ENCODE data around the gene TSKS. TPM values are rescaled to one million over a fixed set of nuclear protein-coding genes. Genes with fewer than 3 reads are reported as not detected.
A peak's percentile ranks its signal among the peaks of the same experiment; 100 is the strongest.

The TSKS gene
- total and polyA plus RNA-seq, 10 of the 15 experiments (the other 5 are each of a cell fraction or from before 2014, with no cell fraction given): not detected

- RAD21 ChIA-PET (ENCODE audit: unreplicated experiment): interaction anchor here (1.3 to 1.4 kb wide), 3 partner anchors 39 to 91 kb away, joined by 3 to 4 read pairs (median 3); no protein-coding TSS in a partner anchor
- TF ChIP-seq REST (IDR thresholded peaks at IDR 0.05; ENCODE audit: low read depth, low read length) (no peak), BHLHE40 (IDR thresholded peaks at IDR 0.05; ENCODE audit: borderline replicate concordance in 1 of 2, low read depth in 2 of 2, low read length in 1 of 2) (peak in 1 of 2 experiments; percentile 49; a peak in 1 of 4 replicates), PKNOX1 (IDR thresholded peaks at IDR 0.05) (no peak), LARP7 (IDR thresholded peaks at IDR 0.05) (peak; percentile 76; the same call in 1 of the 2 replicates), SIN3A (IDR thresholded peaks at IDR 0.05; ENCODE audit: low read depth, low read length) (no peak), SKIL (IDR thresholded peaks at IDR 0.05; ENCODE audit: low read depth, poor library complexity, severe bottlenecking) (no peak), SP1 (IDR thresholded peaks at IDR 0.05; ENCODE audit: low read depth, low read length) (no peak), DPF2 (IDR thresholded peaks at IDR 0.05) (peak; percentile 79), RUNX3 (IDR thresholded peaks at IDR 0.05; ENCODE audit: low read length) (no peak), RELB (IDR thresholded peaks at IDR 0.05; ENCODE audit: low read depth) (no peak), SREBF2 (IDR thresholded peaks at IDR 0.05; ENCODE audit: low read length) (no peak), SMARCA5 (IDR thresholded peaks at IDR 0.05) (peak; percentile 40; the same call in 1 of the 2 replicates), POLR2A (IDR thresholded peaks at IDR 0.05; ENCODE audit: low read depth, low read length) (0 out of 2 replicates have a peak, but pooled peaks have one; percentile 19), IKZF2 (IDR thresholded peaks at IDR 0.05) (no peak; a peak in 1 of 4 replicates), PAX5 (IDR thresholded peaks at IDR 0.05; ENCODE audit: borderline replicate concordance, low read depth, low read length) (peak; percentile 14; the same call in 1 of the 2 replicates)
Measured at GRCh38 chr19:49809160-49809940, 46.2 kb upstream of the TSKS start.

More at GRCh38 chr19:49809160-49809940, 46.2 kb upstream of the TSKS start:
- no peak for FAIRE-seq
- CTCF ChIA-PET: interaction anchor here (1.0 to 1.8 kb wide), 4 partner anchors 26 to 129 kb away, joined by 3 to 5 read pairs (median 4); no protein-coding TSS in a partner anchor
- no peak for DNase-seq (ENCODE audit: low read depth, low spot score)
- Histone ChIP-seq H3K4me3 (peak overlapping the region; percentile 60; the same call in 1 of the 2 replicates), H3K4me2 (ENCODE audit: control insufficient read depth, insufficient read depth) (peak overlapping the region; percentile 87), H3K9ac (ENCODE audit: control insufficient read depth, insufficient read depth, low read length) (no peak overlapping the region), H2AFZ (ENCODE audit: control insufficient read depth, low read depth, low read length) (peak overlapping the region; percentile 67), H4K20me1 (ENCODE audit: control insufficient read depth, insufficient read depth) (no peaks in the 10 kb centered on the region), H3K4me1 (ENCODE audit: control insufficient read depth, insufficient read depth, low read length) (peaks cover 7% of the 10 kb centered on the region; the same call in 1 of the 2 replicates), H3K79me2 (ENCODE audit: control insufficient read depth, insufficient read depth, low read length) (no peaks in the 10 kb centered on the region), H3K9me3 (replicated peaks; ENCODE audit: control insufficient read depth, insufficient read depth, low read length) (no peaks in the 10 kb centered on the region), H3K36me3 (ENCODE audit: control insufficient read depth in 2 of 2, insufficient read depth in 2 of 2, low read length in 1 of 2) (peaks cover 3% of the 10 kb centered on the region in 2 experiments; a peak in 3 of 4 replicates), H3K27me3 (replicated peaks in 1 of 2; ENCODE audit: control insufficient read depth in 2 of 2, insufficient read depth in 2 of 2, low read length in 1 of 2) (no peaks in the 10 kb centered on the region), H3K27ac (ENCODE audit: control insufficient read depth, insufficient read depth) (no peak overlapping the region)
- no TSS peak for BruUV-seq (replicated peaks)
- ATAC-seq: peak; percentile 66
- POLR2A ChIA-PET: interaction anchor here (0.7 to 1.4 kb wide), 3 partner anchors 43 to 145 kb away, joined by 3 to 5 read pairs (median 5); partner anchors contain the start of gene AP2A1
- in situ Hi-C loops (cut with MboI): no loop called here
- WGBS (ENCODE audit: insufficient coverage, insufficient replicate concordance, low lambda C conversion rate, missing lambda C conversion rate): 28% methylated on average over 50 of the region's 50 CpGs
- SMC1A ChIA-PET (ENCODE audit: uncharacterized antibody, unreplicated experiment): interaction anchor here (0.8 to 2.0 kb wide), 2 partner anchors 41 to 95 kb away, joined by 3 to 4 read pairs; partner anchors contain the start of gene PTOV1
- intact Hi-C loops (cut with micrococcal nuclease; ENCODE audit: unreplicated experiment): loop anchor here (5.0 kb wide), 1 partner anchor 42 kb away; the partner anchor contains the start of gene AP2A1
